GM10266 (cell line): ENCODE results near the gene SLC44A4.
A peak's percentile ranks its signal among the peaks of the same experiment; 100 is the strongest.

ENCODE experiments used
- DNase-seq: peaks from one replicate; pipeline ENCODE4 v3.0.0; 2012; ENCODE audit errors: extremely low spot score
- TF ChIP-seq, protein P1 (sequence below): IDR thresholded peaks from 2 replicates; pipeline ENCODE4 v1.5.1; 2012; ENCODE audit warnings: mild to moderate bottlenecking, low read depth; ENCODE audit not compliant: control insufficient read depth, insufficient read depth; ENCODE audit errors: missing control alignments

The SLC44A4 gene

DNA sequence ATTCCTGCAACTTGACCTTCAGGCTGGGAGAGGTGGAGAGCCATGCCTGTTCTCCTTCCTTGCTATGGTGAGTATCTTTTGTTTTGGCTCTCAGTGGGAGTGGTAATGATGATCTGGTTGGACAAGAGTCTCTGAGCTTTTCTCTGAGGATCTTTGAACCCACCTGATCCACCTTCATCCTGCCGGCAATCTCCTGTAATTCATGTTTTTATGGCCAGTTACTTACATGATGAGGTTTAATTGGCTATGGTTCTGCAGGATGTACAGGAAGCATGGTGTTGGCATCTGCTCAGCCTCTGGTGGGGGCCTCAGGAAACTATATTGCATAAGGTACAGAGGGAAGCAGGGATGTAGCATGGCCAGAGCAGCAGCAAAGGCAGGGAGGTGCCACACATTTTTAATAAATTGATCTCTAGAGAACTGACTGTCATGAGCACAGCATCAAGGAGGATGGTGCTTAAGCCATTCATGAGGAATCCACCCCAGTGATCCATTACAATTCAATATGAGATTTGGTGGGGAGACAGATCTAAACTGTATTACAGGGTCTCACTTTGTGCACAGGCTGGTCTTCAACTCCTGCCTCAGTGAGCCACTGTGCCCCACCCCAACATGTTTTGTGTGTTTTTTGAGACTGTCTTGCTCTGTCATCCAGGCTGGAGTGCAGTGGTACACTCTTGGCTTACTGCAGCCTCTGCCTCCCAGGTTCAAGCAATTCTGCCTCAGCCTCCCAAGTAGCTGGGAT lies 41.3 kb downstream of the SLC44A4 start:
- no peak for DNase-seq
- TF ChIP-seq, protein P1, sequence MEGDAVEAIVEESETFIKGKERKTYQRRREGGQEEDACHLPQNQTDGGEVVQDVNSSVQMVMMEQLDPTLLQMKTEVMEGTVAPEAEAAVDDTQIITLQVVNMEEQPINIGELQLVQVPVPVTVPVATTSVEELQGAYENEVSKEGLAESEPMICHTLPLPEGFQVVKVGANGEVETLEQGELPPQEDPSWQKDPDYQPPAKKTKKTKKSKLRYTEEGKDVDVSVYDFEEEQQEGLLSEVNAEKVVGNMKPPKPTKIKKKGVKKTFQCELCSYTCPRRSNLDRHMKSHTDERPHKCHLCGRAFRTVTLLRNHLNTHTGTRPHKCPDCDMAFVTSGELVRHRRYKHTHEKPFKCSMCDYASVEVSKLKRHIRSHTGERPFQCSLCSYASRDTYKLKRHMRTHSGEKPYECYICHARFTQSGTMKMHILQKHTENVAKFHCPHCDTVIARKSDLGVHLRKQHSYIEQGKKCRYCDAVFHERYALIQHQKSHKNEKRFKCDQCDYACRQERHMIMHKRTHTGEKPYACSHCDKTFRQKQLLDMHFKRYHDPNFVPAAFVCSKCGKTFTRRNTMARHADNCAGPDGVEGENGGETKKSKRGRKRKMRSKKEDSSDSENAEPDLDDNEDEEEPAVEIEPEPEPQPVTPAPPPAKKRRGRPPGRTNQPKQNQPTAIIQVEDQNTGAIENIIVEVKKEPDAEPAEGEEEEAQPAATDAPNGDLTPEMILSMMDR: no peak

DNA sequence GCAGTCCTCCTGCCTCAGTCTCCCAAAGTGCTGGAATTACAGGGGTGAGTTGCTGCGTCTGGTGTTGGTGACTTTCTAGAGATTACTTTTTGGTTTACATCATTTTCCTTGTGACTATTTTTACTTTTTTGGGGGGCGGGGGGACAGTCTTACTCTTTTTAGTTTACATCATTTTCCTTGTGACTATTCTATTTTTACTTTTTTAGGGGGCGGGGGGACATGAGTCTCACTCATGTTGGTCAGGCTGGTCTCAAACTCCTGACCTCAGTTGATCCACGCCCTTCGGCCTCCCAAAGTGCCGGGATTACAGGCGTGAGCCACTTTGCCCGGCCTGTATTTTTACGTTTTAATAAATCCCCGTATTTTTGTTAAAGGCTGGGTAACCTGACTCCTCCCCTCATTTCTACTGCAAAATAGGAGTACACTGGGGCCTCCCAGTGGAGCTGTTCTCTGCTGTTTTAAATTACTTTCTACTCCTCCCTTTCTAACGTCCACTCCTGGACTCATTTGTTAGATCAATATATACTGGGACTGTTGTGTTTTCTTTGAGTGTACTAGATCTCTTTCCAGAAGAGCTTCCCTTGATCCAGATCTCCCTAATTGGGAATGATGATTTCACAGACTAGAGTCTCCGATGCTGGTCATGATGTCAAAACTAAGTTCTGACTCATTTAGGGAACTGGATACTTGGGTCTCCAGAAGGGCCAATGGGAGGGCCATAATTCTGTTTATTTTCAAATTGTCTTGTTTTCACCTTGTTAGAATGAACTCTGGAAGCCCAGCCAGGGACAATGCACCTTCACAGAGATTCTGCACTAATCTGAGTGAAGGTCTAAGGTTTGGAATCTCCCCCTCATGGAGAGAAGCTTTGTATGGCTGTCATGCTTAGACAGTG lies 42.1 kb downstream of the SLC44A4 start:
- DNase-seq: no peak
- TF ChIP-seq, protein P1: peak; percentile 15

DNA sequence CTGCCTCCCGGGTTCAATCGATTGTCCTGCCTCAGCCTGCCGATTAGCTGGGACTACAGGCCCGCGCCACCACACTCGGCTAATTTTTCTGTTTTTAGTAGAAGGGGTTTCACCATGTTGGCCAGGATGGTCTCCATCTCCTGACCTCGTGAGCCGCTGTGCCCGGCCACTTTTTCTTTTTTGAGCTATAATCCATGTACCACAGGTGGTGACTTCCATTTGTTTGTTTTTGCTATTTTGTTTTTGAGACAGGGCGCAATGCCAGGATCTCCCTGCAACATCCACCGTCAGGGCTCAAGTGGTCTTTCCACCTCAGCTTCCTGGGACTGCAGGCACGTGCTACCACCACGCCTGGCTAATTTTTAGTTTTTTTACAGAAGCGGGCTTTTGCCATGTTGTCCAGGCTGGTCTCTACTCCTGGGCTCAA lies 42.7 kb downstream of the SLC44A4 start:
- DNase-seq: no peak
- TF ChIP-seq, protein P1: no peak

DNA sequence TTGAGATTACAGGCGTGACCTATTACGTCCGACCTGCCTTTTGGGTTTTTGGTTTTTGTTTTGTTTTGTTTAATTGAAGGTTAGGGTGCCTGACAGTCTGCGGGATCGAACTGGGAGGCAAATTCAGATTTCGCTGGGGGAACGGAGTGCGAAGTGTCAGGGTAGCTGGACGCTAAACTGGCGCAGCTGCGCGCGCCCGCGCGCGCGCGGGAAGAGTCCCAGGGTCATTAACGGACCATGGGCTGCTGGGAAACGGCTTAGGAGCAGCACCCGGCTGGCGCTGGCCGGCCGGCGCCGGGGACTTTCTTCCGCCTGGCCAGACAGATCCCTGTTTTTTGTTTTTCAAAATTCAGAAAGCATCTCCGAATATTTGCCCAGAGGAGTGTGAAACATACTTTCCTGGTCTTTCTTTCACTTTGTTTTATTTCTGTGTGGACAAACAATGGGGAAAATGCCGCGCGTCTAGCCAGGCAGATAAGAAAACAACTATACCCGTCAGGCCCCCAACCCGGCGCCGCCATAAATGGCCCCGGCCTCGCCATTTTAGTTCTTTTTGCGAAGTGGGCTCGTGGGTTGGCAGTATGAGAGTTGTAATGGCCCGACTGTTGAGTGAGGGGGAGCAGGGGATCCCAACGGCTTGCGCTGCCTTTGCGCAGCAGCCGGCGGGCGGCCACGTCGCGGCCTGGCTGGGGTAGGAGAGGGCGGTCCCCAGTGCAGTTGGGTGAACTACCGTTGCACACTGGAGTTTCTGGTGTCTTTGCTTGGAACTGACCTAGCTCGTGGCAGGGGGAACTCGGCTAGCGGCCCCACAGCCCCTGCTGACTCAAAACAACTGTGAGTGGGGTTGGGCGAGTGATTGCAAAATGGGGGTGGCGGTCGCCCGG lies 44.2 kb downstream of the SLC44A4 start:
- TF ChIP-seq, protein P1: no peak

DNA sequence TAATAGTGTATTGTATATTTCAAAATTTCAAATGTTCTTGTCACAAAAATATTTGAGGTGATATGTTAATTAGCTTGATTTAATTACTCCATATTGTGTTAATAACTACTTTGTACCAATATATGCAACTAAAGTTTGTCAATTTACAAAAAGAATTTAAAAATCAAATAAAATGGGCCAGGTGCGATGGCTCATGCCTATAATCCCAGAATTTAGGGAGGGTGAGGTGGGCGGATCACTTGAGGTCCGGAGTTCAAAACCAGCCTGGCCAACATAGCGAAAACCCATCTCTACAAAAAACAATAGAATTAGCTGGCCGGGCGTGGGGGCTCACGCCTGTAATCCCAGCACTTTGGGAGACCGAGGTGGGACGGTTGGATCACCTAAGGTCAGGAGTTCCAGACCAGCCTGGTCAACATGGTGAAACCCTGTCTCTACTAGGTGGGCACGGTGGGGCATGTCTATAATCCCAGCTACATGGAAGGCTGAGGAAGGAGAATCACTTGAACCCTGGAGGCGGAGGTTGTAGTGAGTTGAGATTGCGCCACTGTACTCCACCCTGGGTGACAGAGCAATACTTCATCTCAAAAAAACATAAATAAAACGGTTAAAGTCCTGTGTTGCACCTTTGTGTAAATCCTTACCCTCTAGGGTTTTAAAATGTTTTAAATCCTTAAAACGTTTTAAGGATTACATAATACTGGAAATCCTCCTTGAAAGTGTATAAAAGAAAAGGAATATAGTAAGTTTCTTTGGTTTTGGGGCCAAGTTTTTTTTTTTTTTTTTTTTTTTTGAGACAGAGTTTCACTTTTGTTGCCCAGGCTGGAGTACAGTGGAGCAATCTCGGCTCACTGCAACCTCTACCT lies 47.2 kb downstream of the SLC44A4 start:
- DNase-seq: no peak
- TF ChIP-seq, protein P1: no peak

More for the DNA sequence above, 44.2 kb downstream of the SLC44A4 start:
- DNase-seq: peak; percentile 85

DNA sequence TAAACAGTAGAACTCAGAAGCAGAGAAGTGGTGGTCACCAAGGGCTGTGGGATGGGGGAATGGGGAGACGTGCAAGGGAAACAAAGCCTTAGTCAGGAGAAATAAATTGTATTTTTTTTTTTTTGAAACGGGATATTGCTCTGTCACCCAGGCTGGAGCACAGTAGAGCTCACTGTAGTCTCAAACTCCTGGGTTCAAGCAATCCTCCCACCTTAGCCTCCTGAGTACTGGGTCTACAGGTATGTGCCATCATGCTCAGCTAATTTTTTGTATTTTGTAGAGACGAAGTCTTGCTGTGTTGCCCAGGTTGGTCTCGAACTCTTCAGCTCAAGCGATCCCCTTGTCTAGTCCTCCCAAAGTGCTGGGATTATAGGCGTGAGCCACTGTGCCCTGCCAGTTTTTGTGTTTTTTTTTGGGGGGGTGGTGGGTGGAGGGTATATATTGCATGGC lies 47.9 kb downstream of the SLC44A4 start:
- TF ChIP-seq, protein P1: no peak
- no peak for DNase-seq
